ENCODE data around the gene GABARAP. TPM values are rescaled to one million over a fixed set of nuclear protein-coding genes. Genes with fewer than 3 reads are reported as not detected.

Gene GABARAP
- total RNA-seq, 2 donors from 2014 or later, result 197 to 277 TPM

Other genes starting within 250 kb of the GABARAP start
- not detected for gene ALOX12, start 246.4 kb downstream of the GABARAP start, total RNA-seq
- gene RNASEK, start 229.8 kb downstream of the GABARAP start, total RNA-seq, result 100 to 1,000 TPM; 206 to 224 TPM
- 1 to 10 TPM in 1 of 2 donors, under 1 TPM in 1; 0.73 to 1.1 TPM for gene BCL6B, start 219.4 kb downstream of the GABARAP start, total RNA-seq
- gene SLC16A13, start 206.4 kb downstream of the GABARAP start, total RNA-seq, result 10 to 100 TPM; 11.7 to 19.1 TPM
- gene SLC16A11, start 198.4 kb downstream of the GABARAP start, total RNA-seq, result 1 to 10 TPM; 1.2 to 1.7 TPM
- gene CLEC10A, start 162.2 kb downstream of the GABARAP start, total RNA-seq, result not detected
- under 1 TPM in 1 of 2 donors, not detected in 1; 0.33 TPM for gene ASGR2, start 127.6 kb downstream of the GABARAP start, total RNA-seq
- gene ASGR1, start 63.1 kb downstream of the GABARAP start, total RNA-seq, result under 1 TPM in 1 of 2 donors, not detected in 1; 0.95 TPM
- 1 to 10 TPM; 3.3 to 8.3 TPM for gene DLG4, start 22.6 kb downstream of the GABARAP start, total RNA-seq
- 100 to 1,000 TPM; 651 to 710 TPM for gene ACADVL, start 22.5 kb downstream of the GABARAP start, total RNA-seq
- 10 to 100 TPM; 35.1 to 61.6 TPM for gene DVL2, start 7.9 kb downstream of the GABARAP start, total RNA-seq
- gene PHF23, start 3.0 kb downstream of the GABARAP start, total RNA-seq, result 10 to 100 TPM; 40.1 to 55.2 TPM
- 100 to 1,000 TPM; 145 to 165 TPM for gene CTDNEP1, start 9.3 kb upstream of the GABARAP start, total RNA-seq
- 10 to 100 TPM; 43.5 to 70.5 TPM for gene ELP5, start 9.8 kb upstream of the GABARAP start, total RNA-seq
- gene CLDN7, start 20.0 kb upstream of the GABARAP start, total RNA-seq, result 1 to 10 TPM in 1 of 2 donors, under 1 TPM in 1; 0.73 to 1.1 TPM
- gene SLC2A4, start 39.3 kb upstream of the GABARAP start, total RNA-seq, result under 1 TPM in 1 of 2 donors, not detected in 1; 0.50 TPM
- gene YBX2, start 52.2 kb upstream of the GABARAP start, total RNA-seq, result not detected
- 1,000 to 10,000 TPM in 1 of 2 donors, 100 to 1,000 TPM in 1; 953 to 1,345 TPM for gene EIF5A, start 65.2 kb upstream of the GABARAP start, total RNA-seq
- gene GPS2, start 72.9 kb upstream of the GABARAP start, total RNA-seq, result 10 to 100 TPM; 58.1 to 87.0 TPM
- 10 to 100 TPM; 37.6 to 76.7 TPM for gene NEURL4, start 86.9 kb upstream of the GABARAP start, total RNA-seq
- gene ACAP1, start 94.1 kb upstream of the GABARAP start, total RNA-seq, result 100 to 1,000 TPM; 240 to 419 TPM
- 10 to 100 TPM in 1 of 2 donors, 1 to 10 TPM in 1; 6.7 to 13.0 TPM for gene KCTD11, start 109.7 kb upstream of the GABARAP start, total RNA-seq
- not detected for gene TMEM95, start 112.7 kb upstream of the GABARAP start, total RNA-seq
- gene TNK1, start 138.6 kb upstream of the GABARAP start, total RNA-seq, result under 1 TPM in 1 of 2 donors, not detected in 1; 0.36 TPM
- gene PLSCR3, start 152.1 kb upstream of the GABARAP start, total RNA-seq, result 10 to 100 TPM; 32.2 to 48.4 TPM
- 10 to 100 TPM; 40.1 to 51.1 TPM for gene TMEM256, start 161.6 kb upstream of the GABARAP start, total RNA-seq
- gene NLGN2, start 165.4 kb upstream of the GABARAP start, total RNA-seq, result 1 to 10 TPM; 2.3 to 7.7 TPM
- gene SPEM1, start 177.9 kb upstream of the GABARAP start, total RNA-seq, result not detected
- not detected for gene SPEM2, start 183.2 kb upstream of the GABARAP start, total RNA-seq
- not detected for gene SPEM3, start 186.4 kb upstream of the GABARAP start, total RNA-seq
- 10 to 100 TPM; 11.2 to 14.2 TPM for gene TMEM102, start 193.0 kb upstream of the GABARAP start, total RNA-seq
- gene FGF11, start 197.1 kb upstream of the GABARAP start, total RNA-seq, result 1 to 10 TPM; 1.9 to 4.5 TPM
- gene CHRNB1, start 202.6 kb upstream of the GABARAP start, total RNA-seq, result 10 to 100 TPM; 10.4 to 13.7 TPM
- 10 to 100 TPM; 19.7 to 26.1 TPM for gene ZBTB4, start 237.2 kb upstream of the GABARAP start, total RNA-seq
- not detected for gene SLC35G6, start 239.0 kb upstream of the GABARAP start, total RNA-seq
- gene POLR2A, start 241.9 kb upstream of the GABARAP start, total RNA-seq, result 100 to 1,000 TPM; 212 to 283 TPM